Left cardiac atrium (tissue), 4 donors: Measurements from ENCODE around the gene G2E3. TPM values are rescaled to one million over a fixed set of nuclear protein-coding genes. Genes with fewer than 3 reads are reported as not detected.
"Not testable (repeated sequence)": the region's sequence is repeated elsewhere in the genome, so short reads cannot be mapped to it uniquely, and the experiment has no call there.

Experiments used
- ATAC-seq, 2 donors: fragments of 200-7000 bp; cut with Tn5 transposase; one replicate each; pipeline ENCODE4 v1.9.1; 2020; ENCODE audit warnings: mild to moderate bottlenecking in 2 of 2, moderate library complexity in 2 of 2
- DNase-seq: peaks from one replicate; pipeline ENCODE4 v3.0.0-alpha.2; 2020
- intact Hi-C, 2 donors: fragments of 100-400 bp; cut with DNase I; formaldehyde crosslinking; loops; one replicate each; pipeline versions ENCODE4 v1.14.1 to v1.15.1; 2022 to 2023
- total RNA-seq, 2 donors: library from RNA; stranded (reverse); fragmentation: NEBNext Ultra II Directional; extraction: Animal tissue kit (Norgen Biotek cat#: 25700); gene quantifications; one replicate each; pipeline ENCODE4 v1.2.1, GENCODE V29; 2021
- donor health status: DM: no; HTN: yes; CAD: no.
- donor health status: DM: no; HTN: yes; CAD: no; lungs with severe emphysema.
- donor health status: DM: yes; HTN: yes; CAD: no.
- donor health status: Dilated cardiomyopathy.

Gene G2E3
- total RNA-seq, 2 donors from 2014 or later: 11.3 to 12.1 TPM

GRCh38 chr14:30588873-30589272 lies 29.9 kb downstream of the G2E3 start:
- ATAC-seq (no peak), DNase-seq (no peak)
- intact Hi-C loops: no loop called here

GRCh38 chr14:30596935-30597334 lies 38.0 kb downstream of the G2E3 start:
- intact Hi-C loops: no loop called here
- ATAC-seq (no peak), DNase-seq (no peak)

GRCh38 chr14:30597504-30597903 lies 38.5 kb downstream of the G2E3 start:
- intact Hi-C loops: no loop called here

GRCh38 chr14:30600922-30601918 lies 42.3 kb downstream of the G2E3 start:
- intact Hi-C loops: no loop called here
- DNase-seq: no peak
- ATAC-seq: no peak

More at GRCh38 chr14:30597504-30597903, 38.5 kb downstream of the G2E3 start:
- DNase-seq (no peak), ATAC-seq (no peak)

GRCh38 chr14:30603402-30603801 lies 44.4 kb downstream of the G2E3 start:
- DNase-seq (no peak), ATAC-seq (no peak)
- intact Hi-C loops: no loop called here

GRCh38 chr14:30604696-30605095 lies 45.7 kb downstream of the G2E3 start:
- DNase-seq, ATAC-seq, intact Hi-C loops: not testable (repeated sequence)

- DNase-seq (no peak), ATAC-seq (no peak)
- intact Hi-C loops: no loop called here
Observed at GRCh38 chr14:30607156-30607780, 48.3 kb downstream of the G2E3 start.

- no peak for ATAC-seq
- no peak for DNase-seq
- intact Hi-C loops: no loop called here
Observed at GRCh38 chr14:30608533-30609006, 49.6 kb downstream of the G2E3 start.

- peak; percentile 36 for DNase-seq
- intact Hi-C loops: no loop called here
Observed at GRCh38 chr14:30610787-30611343, 51.9 kb downstream of the G2E3 start.

GRCh38 chr14:30614155-30614554 lies 55.2 kb downstream of the G2E3 start:
- ATAC-seq (no peak), DNase-seq (no peak)
- intact Hi-C loops: no loop called here

More at GRCh38 chr14:30610787-30611343, 51.9 kb downstream of the G2E3 start:
- ATAC-seq: peak in 1 of 2 donors; percentile 38

GRCh38 chr14:30620178-30620577 lies 61.2 kb downstream of the G2E3 start:
- DNase-seq (no peak), ATAC-seq (no peak)
- intact Hi-C loops: no loop called here

GRCh38 chr14:30621354-30621939 lies 62.5 kb downstream of the G2E3 start:
- DNase-seq: peak; percentile 20

GRCh38 chr14:30621940-30622830 lies 63.2 kb downstream of the G2E3 start, which contains the start of gene SCFD1:
Gene SCFD1 (plus strand): TSS chr14:30622319. CDS start chr14:30622339, 20 bp downstream.
- intact Hi-C loops: no loop called here
- DNase-seq: peak; percentile 97

More at GRCh38 chr14:30621354-30621939, 62.5 kb downstream of the G2E3 start:
- intact Hi-C loops: no loop called here
- peak; percentile 23 to 51 for ATAC-seq

GRCh38 chr14:30623412-30624131 lies 64.6 kb downstream of the G2E3 start:
- ATAC-seq (no peak), DNase-seq (no peak)
- intact Hi-C loops: no loop called here

More at GRCh38 chr14:30621940-30622830, 63.2 kb downstream of the G2E3 start, which contains the start of gene SCFD1:
- ATAC-seq: peak; percentile 100

- DNase-seq (no peak), ATAC-seq (no peak)
- intact Hi-C loops: no loop called here
Observed at GRCh38 chr14:30624132-30624423, 65.1 kb downstream of the G2E3 start.

- DNase-seq (no peak), ATAC-seq (no peak)
Observed at GRCh38 chr14:30625533-30625932, 66.6 kb downstream of the G2E3 start.

GRCh38 chr14:30629432-30629831 lies 70.5 kb downstream of the G2E3 start:
- ATAC-seq, DNase-seq, intact Hi-C loops: not testable (repeated sequence)

More at GRCh38 chr14:30625533-30625932, 66.6 kb downstream of the G2E3 start:
- intact Hi-C loops: no loop called here

- DNase-seq: no peak
Observed at GRCh38 chr14:30630248-30630647, 71.3 kb downstream of the G2E3 start.

More at GRCh38 chr14:30630248-30630647, 71.3 kb downstream of the G2E3 start:
- no peak for ATAC-seq
- intact Hi-C loops: no loop called here
